ENCODE data around the gene DUSP11. TPM values are rescaled to one million over a fixed set of nuclear protein-coding genes. Genes with fewer than 3 reads are reported as not detected.

DUSP11 gene
- total and polyA plus RNA-seq, 2 of the 13 experiments (the other 11 are each of a cell fraction or from before 2014, with no cell fraction given), result 30.5 to 36.2 TPM

DNA sequence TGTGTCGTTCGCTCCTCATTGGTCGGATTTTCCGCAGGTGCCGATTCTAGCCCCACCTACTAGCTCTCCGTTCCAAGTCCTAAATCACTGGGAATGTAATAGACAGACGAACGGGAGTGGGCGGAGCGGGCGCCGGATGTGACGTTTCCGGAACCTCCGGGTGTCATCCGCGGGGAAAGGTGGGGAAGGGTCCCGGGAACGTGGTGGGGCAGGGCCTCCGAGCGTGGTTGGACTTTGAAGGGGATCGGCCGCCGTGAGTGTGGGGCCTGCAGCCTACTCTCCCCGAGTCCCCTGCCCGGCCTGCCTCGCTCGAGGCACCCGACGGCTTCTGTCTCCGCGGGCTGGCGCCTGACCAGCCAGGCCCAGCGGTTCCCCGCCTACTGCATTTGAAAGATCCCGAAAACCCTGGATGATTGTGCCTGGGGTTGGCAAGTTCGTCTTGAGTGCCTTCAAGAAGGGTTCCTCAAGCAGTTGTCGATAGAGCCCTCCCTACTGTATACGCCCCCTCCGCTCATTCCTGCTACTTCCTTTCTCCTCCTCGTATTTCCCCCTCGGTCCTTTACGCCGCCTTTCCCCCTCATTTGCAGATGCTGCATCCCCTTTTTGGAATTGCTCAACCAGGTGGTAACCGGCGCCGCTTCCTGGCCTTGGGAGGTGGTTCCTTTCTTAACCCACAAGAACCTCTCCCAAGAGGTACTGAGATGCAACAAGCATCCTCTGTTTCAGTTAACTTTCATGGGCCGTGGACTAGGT is 49.1 kb upstream of the DUSP11 start, which contains the start of gene STAMBP (continued):
- TF ChIP-seq, protein P1, sequence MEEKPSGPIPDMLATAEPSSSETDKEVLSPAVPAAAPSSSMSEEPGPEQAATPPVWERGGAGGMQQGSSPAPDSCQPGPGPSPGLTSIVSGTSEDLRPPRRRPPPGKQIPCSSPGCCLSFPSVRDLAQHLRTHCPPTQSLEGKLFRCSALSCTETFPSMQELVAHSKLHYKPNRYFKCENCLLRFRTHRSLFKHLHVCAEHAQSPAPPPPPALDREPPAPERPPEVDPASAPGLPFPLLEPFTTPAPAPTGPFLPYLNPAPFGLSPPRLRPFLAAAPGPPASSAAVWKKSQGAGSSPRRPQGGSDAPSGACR (CRISPR knock-in tag; IDR thresholded peaks at IDR 0.05), result peak; percentile 83; the same call in 1 of the 2 replicates
- TF ChIP-seq DMTF1 (CRISPR knock-in tag; IDR thresholded peaks at IDR 0.05), result no peak
- TF ChIP-seq RFX1 (IDR thresholded peaks at IDR 0.05), result no peak
- no peak for TF ChIP-seq KLF12 (CRISPR knock-in tag; IDR thresholded peaks at IDR 0.05; ENCODE audit: borderline replicate concordance)
- TF ChIP-seq CREM (IDR thresholded peaks at IDR 0.05), result peak; percentile 96
- TF ChIP-seq CREM (CRISPR knock-in tag; IDR thresholded peaks at IDR 0.05), result peak; percentile 38; the same call in 1 of the 2 replicates
- peak; percentile 90 for TF ChIP-seq SALL2 (CRISPR knock-in tag; IDR thresholded peaks at IDR 0.05)
- TF ChIP-seq SAFB2 (CRISPR knock-in tag; IDR thresholded peaks at IDR 0.05; ENCODE audit: borderline replicate concordance, low read depth), result no peak
- TF ChIP-seq HDAC2 (CRISPR knock-in tag; IDR thresholded peaks at IDR 0.05), result peak; percentile 67
- TF ChIP-seq RXRB (CRISPR knock-in tag; IDR thresholded peaks at IDR 0.05; ENCODE audit: borderline replicate concordance), result 0 out of 2 replicates have a peak, but pooled peaks have one; percentile 34
- TF ChIP-seq HINFP (CRISPR knock-in tag; IDR thresholded peaks at IDR 0.05; ENCODE audit: low read depth), result peak; percentile 42; the same call in 1 of the 2 replicates
- TF ChIP-seq ZNF878 (CRISPR knock-in tag; IDR thresholded peaks at IDR 0.05), result no peak
- 0 out of 2 replicates have a peak, but pooled peaks have one; percentile 16 for TF ChIP-seq TFE3 (CRISPR knock-in tag; IDR thresholded peaks at IDR 0.05)
- TF ChIP-seq ZNF737 (CRISPR knock-in tag; IDR thresholded peaks at IDR 0.05; ENCODE audit: borderline replicate concordance), result no peak
- TF ChIP-seq TBX2 (CRISPR knock-in tag; IDR thresholded peaks at IDR 0.05; ENCODE audit: borderline replicate concordance), result peak; percentile 90
- TF ChIP-seq ZNF260 (CRISPR knock-in tag; IDR thresholded peaks at IDR 0.05; ENCODE audit: borderline replicate concordance, low read depth), result no peak
- TF ChIP-seq DZIP1 (CRISPR knock-in tag; IDR thresholded peaks at IDR 0.05), result no peak; the same call in 1 of the 2 replicates
- no peak for TF ChIP-seq JUNB (CRISPR knock-in tag; IDR thresholded peaks at IDR 0.05; ENCODE audit: borderline replicate concordance)
- no peak for TF ChIP-seq ZNF282 (IDR thresholded peaks at IDR 0.05; ENCODE audit: partially characterized antibody)
- peak; percentile 31; the same call in 1 of the 2 replicates for TF ChIP-seq NCOA1 (CRISPR knock-in tag; IDR thresholded peaks at IDR 0.05)
- TF ChIP-seq ELF1 (CRISPR knock-in tag; IDR thresholded peaks at IDR 0.05), result peak; percentile 92
